Activated CD4-positive, alpha-beta T cell treated with anti-CD3 and anti-CD28 coated beads, Interleukin-2, amount 50 U/mL, for 24 hours (primary cell): ENCODE data around the gene PARN.

Experiments used
- DNase-seq, 2 donors: peaks; one replicate each; pipeline ENCODE4 v3.0.0-alpha.2; 2020; ENCODE audit warnings: low read depth in 1 of 2, low spot score in 1 of 2

The PARN gene

GRCh38 chr16:14476183-14476582 is 153.9 kb downstream of the PARN start:
- no peak for DNase-seq

- no peak for DNase-seq
Observed at GRCh38 chr16:14475370-14476139, 154.5 kb downstream of the PARN start.

- no peak for DNase-seq
Observed at GRCh38 chr16:14473488-14473887, 156.6 kb downstream of the PARN start.

- no peak for DNase-seq
Observed at GRCh38 chr16:14472357-14472756, 157.7 kb downstream of the PARN start.

GRCh38 chr16:14470788-14471187 is 159.3 kb downstream of the PARN start:
- no peak for DNase-seq

- no peak for DNase-seq
Observed at GRCh38 chr16:14465799-14466198, 164.3 kb downstream of the PARN start.

GRCh38 chr16:14464796-14465195 is 165.3 kb downstream of the PARN start:
- DNase-seq, result no peak

- DNase-seq, result no peak
Observed at GRCh38 chr16:14464192-14464591, 165.9 kb downstream of the PARN start.

GRCh38 chr16:14462811-14463210 is 167.2 kb downstream of the PARN start:
- no peak for DNase-seq

GRCh38 chr16:14460726-14461125 is 169.3 kb downstream of the PARN start:
- no peak for DNase-seq

GRCh38 chr16:14458576-14458975 is 171.5 kb downstream of the PARN start:
- DNase-seq, result no peak

- DNase-seq, result no peak
Observed at GRCh38 chr16:14456793-14457481, 173.1 kb downstream of the PARN start.

- no peak for DNase-seq
Observed at GRCh38 chr16:14455573-14455972, 174.5 kb downstream of the PARN start.

GRCh38 chr16:14454391-14454790 is 175.7 kb downstream of the PARN start:
- no peak for DNase-seq

GRCh38 chr16:14452066-14452465 is 178.0 kb downstream of the PARN start:
- DNase-seq, result no peak

GRCh38 chr16:14450846-14451245 is 179.2 kb downstream of the PARN start:
- DNase-seq, result no peak

- DNase-seq, result no peak
Observed at GRCh38 chr16:14449790-14450480, 180.1 kb downstream of the PARN start.

GRCh38 chr16:14449334-14449733 is 180.7 kb downstream of the PARN start:
- no peak for DNase-seq

GRCh38 chr16:14448879-14449278 is 181.2 kb downstream of the PARN start:
- no peak for DNase-seq

GRCh38 chr16:14447783-14448182 is 182.3 kb downstream of the PARN start:
- no peak for DNase-seq

GRCh38 chr16:14446796-14447195 is 183.3 kb downstream of the PARN start:
- DNase-seq, result no peak
